ENCODE results near the gene NPLOC4.

DNA sequence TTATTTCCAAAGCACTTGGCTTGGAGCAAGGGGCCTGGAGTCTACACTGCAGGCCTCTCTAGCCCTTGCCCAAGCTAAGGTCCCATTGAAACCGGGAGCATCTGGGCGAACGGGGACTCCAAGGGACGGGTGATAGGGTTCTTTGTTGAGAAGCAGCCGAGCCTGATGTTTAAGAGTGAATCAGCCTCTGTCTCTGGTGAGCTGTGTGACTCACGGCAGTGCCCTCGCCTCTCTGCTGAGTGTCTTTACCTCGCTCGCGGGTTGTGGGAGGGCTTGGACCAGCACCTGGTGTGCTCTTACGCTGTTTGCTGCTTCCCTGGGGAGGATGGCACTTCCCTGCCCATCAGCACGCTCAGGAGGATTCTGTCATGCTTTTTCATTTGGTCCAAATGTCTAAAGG, 48.2 kb upstream of the NPLOC4 start:
- TF ChIP-seq, protein P1, sequence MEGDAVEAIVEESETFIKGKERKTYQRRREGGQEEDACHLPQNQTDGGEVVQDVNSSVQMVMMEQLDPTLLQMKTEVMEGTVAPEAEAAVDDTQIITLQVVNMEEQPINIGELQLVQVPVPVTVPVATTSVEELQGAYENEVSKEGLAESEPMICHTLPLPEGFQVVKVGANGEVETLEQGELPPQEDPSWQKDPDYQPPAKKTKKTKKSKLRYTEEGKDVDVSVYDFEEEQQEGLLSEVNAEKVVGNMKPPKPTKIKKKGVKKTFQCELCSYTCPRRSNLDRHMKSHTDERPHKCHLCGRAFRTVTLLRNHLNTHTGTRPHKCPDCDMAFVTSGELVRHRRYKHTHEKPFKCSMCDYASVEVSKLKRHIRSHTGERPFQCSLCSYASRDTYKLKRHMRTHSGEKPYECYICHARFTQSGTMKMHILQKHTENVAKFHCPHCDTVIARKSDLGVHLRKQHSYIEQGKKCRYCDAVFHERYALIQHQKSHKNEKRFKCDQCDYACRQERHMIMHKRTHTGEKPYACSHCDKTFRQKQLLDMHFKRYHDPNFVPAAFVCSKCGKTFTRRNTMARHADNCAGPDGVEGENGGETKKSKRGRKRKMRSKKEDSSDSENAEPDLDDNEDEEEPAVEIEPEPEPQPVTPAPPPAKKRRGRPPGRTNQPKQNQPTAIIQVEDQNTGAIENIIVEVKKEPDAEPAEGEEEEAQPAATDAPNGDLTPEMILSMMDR (tag by site-specific recombination; IDR thresholded peaks at IDR 0.05) = no peak
- TF ChIP-seq, protein P2, sequence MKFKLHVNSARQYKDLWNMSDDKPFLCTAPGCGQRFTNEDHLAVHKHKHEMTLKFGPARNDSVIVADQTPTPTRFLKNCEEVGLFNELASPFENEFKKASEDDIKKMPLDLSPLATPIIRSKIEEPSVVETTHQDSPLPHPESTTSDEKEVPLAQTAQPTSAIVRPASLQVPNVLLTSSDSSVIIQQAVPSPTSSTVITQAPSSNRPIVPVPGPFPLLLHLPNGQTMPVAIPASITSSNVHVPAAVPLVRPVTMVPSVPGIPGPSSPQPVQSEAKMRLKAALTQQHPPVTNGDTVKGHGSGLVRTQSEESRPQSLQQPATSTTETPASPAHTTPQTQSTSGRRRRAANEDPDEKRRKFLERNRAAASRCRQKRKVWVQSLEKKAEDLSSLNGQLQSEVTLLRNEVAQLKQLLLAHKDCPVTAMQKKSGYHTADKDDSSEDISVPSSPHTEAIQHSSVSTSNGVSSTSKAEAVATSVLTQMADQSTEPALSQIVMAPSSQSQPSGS (tag by site-specific recombination; IDR thresholded peaks at IDR 0.05; ENCODE audit: low read depth) = no peak

Measured in HEK293 (cell line).